Activated CD4-positive, alpha-beta T cell treated with anti-CD3 and anti-CD28 coated beads, Interleukin-2, amount 10 ng/mL, durations not matched to agents 7 days and 5 days (primary cell): Measurements from ENCODE around the gene PXMP4. TPM values are rescaled to one million over a fixed set of nuclear protein-coding genes. Genes with fewer than 3 reads are reported as not detected.

Experiments used
- CTCF ChIA-PET: fragments of 350-600 bp; sonication (Branson Sonifier 250); formaldehyde crosslinking; loops from one replicate; lab custom pipeline; 2021; ENCODE audit warnings: antibody characterized with exemption; lab: Charles Lee
- POLR2A ChIA-PET: fragments of 350-600 bp; sonication (Branson Sonifier 250); formaldehyde crosslinking; loops from one replicate; lab custom pipeline; 2021; ENCODE audit warnings: antibody characterized with exemption; lab: Charles Lee
- DNase-seq: peaks from one replicate; pipeline ENCODE4 v3.0.0-alpha.2; 2020
- H3K27ac Mint-ChIP-seq: one replicate; pipeline ENCODE4 v1.8.0; 2021; ENCODE audit warnings: mild to moderate bottlenecking, moderate library complexity, mixed read lengths
- H3K27me3 Mint-ChIP-seq: one replicate; pipeline ENCODE4 v1.8.0; 2021; ENCODE audit warnings: mixed read lengths
- H3K36me3 Mint-ChIP-seq: one replicate; pipeline ENCODE4 v1.8.0; 2021; ENCODE audit warnings: low read depth, mixed read lengths
- H3K4me1 Mint-ChIP-seq: one replicate; pipeline ENCODE4 v1.8.0; 2021; ENCODE audit warnings: mixed read lengths
- H3K4me3 Mint-ChIP-seq: one replicate; pipeline ENCODE4 v1.8.0; 2021; ENCODE audit warnings: mild to moderate bottlenecking, moderate library complexity, mixed read lengths
- H3K9me3 Mint-ChIP-seq: one replicate; pipeline ENCODE4 v1.8.0; 2021; ENCODE audit warnings: mixed read lengths
- total RNA-seq, 2 experiments: library from RNA; stranded (reverse); gene quantifications; one replicate each; pipeline ENCODE4 v1.2.3, GENCODE V29; 2021

Gene PXMP4
- total RNA-seq, 2 experiments from 2014 or later, result 19.1 to 21.8 TPM

DNA sequence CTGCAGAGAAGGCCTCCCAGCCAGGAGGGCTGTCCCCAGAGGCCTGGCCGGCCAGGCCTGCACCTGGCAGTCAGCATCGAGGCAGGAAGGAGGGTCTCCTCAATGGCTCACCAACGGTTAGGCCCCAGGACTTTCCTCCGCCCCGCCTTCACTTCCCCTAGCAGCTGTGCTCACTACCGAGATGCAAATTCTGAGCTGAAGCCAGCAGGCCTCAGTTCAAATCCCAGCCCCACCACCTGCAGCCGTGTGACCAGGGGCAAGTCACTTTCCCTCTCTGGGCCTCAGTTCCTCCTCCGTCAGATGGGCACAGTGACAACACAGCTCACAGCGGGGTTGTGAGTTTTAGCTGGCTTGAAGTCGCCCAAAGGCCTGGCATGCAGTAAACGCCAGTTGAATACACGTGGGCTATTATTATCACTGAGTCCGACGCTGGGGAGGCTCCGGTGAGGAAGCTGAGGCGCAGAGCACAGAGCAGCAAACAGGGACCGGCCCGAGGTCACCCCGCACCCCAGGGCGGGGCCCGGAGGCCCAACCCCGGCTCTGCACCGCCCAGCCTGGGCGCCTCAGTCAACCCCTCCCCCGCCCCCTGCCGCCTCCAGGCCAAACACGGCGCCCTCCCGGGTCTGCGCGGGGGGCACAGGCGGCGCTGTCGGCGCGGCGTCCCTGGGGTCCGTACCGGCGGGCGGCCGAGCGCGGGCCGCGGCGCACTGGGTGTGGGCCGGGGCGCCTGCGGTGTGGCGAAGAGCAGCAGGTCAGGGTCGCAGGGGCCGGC is 34.6 kb downstream of the PXMP4 start:
- H3K27me3 Mint-ChIP-seq, result no peaks in the 10 kb centered on the region

GRCh38 chr20:33684533-33685327 is 35.4 kb downstream of the PXMP4 start:
- Mint-ChIP-seq H3K9me3 (no peaks in the 10 kb centered on the region), H3K4me3 (peak overlapping the region; percentile 91), H3K36me3 (peaks cover 29% of the 10 kb centered on the region), H3K27me3 (no peaks in the 10 kb centered on the region), H3K4me1 (peaks cover 87% of the 10 kb centered on the region), H3K27ac (peak overlapping the region; percentile 94)
- ChIA-PET CTCF (interaction anchor here (0.6 to 9.1 kb wide), 6 partner anchors 13 to 283 kb away, joined by 3 to 115 read pairs (median 4); partner anchors contain the start of genes ACTL10, CDK5RAP1 and PXMP4), POLR2A (interaction anchor here (0.7 to 1.6 kb wide), 2 partner anchors 21 to 36 kb away, joined by 3 to 5 read pairs; partner anchors contain the start of gene PXMP4)
- DNase-seq, result no peak

More for the DNA sequence above, 34.6 kb downstream of the PXMP4 start:
- Mint-ChIP-seq H3K4me1 (peaks cover 87% of the 10 kb centered on the region), H3K36me3 (peaks cover 29% of the 10 kb centered on the region), H3K4me3 (peak overlapping the region; percentile 91), H3K9me3 (no peaks in the 10 kb centered on the region), H3K27ac (peak overlapping the region; percentile 94)
- POLR2A ChIA-PET, result interaction anchor here (0.7 to 1.6 kb wide), 2 partner anchors 22 to 35 kb away, joined by 3 to 5 read pairs; partner anchors contain the start of gene PXMP4
- DNase-seq, result peak; percentile 68
- CTCF ChIA-PET, result interaction anchor here (0.6 to 9.1 kb wide), 5 partner anchors 14 to 284 kb away, joined by 3 to 115 read pairs (median 3); partner anchors contain the start of genes ACTL10, CDK5RAP1 and PXMP4

- POLR2A ChIA-PET, result no interaction called here
- peaks cover 86% of the 10 kb centered on the region for H3K4me1 Mint-ChIP-seq
- H3K27ac Mint-ChIP-seq, result peak overlapping the region; percentile 93
- H3K27me3 Mint-ChIP-seq, result no peaks in the 10 kb centered on the region
- CTCF ChIA-PET, result interaction anchor here (0.8 to 9.1 kb wide), 2 partner anchors 11 to 15 kb away, joined by 3 to 115 read pairs; partner anchors contain the start of gene ACTL10
- H3K36me3 Mint-ChIP-seq, result peaks cover 53% of the 10 kb centered on the region
- DNase-seq, result peak; percentile 29
- no peaks in the 10 kb centered on the region for H3K9me3 Mint-ChIP-seq
- peak overlapping the region; percentile 22 for H3K4me3 Mint-ChIP-seq
These were observed 38.3 kb downstream of the PXMP4 start for GRCh38 chr20:33681728-33682353.

DNA sequence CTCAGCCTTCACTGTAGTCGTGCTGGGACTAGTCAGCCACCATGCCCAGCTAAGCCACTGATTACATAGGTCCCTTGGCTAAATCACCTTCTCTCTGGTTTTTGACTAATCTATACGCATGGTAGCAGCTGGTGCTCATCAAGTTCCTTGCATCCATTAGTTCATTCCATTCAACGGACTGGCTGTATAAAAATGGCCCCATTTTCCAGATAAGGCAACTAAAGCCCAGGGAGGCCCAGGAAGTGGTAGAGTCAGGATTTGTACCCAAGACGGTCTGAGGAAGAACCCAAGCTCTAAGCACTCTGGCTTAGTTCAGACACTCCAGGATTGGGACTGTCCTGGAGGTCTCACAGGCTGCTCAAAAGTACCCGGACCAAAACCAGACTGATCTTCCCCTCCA is 38.8 kb downstream of the PXMP4 start:
- Mint-ChIP-seq H3K4me3 (no peak overlapping the region), H3K9me3 (no peaks in the 10 kb centered on the region), H3K4me1 (peaks cover 87% of the 10 kb centered on the region), H3K36me3 (peaks cover 56% of the 10 kb centered on the region), H3K27ac (peak overlapping the region; percentile 93), H3K27me3 (no peaks in the 10 kb centered on the region)
- POLR2A ChIA-PET, result no interaction called here
- DNase-seq, result no peak
- CTCF ChIA-PET, result interaction anchor here (0.8 to 9.1 kb wide), 2 partner anchors 12 to 15 kb away, joined by 3 to 115 read pairs; partner anchors contain the start of gene ACTL10

DNA sequence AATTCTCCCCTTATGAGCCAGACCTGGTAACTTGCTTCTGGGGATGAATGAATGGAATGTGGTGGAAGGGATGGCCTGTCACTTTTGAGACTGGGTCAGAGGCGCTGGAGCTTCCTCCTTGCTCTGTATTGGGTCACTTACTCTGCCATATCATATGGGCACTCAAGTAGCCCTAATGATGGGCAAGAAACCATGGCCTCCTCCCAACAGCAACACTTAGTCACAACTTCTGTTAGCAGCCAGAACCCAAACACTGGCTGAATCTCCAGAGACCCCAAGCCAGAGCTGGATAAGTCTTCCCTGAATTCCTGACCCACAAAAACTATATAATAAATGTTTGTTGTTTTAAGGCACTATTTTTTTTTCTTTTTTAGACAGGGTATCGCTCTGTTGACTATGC is 39.4 kb downstream of the PXMP4 start:
- peaks cover 59% of the 10 kb centered on the region for H3K36me3 Mint-ChIP-seq
- peak overlapping the region; percentile 93 for H3K27ac Mint-ChIP-seq
- no peaks in the 10 kb centered on the region for H3K27me3 Mint-ChIP-seq
- ChIA-PET POLR2A (no interaction called here), CTCF (interaction anchor here (1.1 to 9.1 kb wide), 2 partner anchors 10 to 14 kb away, joined by 4 to 115 read pairs; partner anchors contain the start of gene ACTL10)
- H3K4me1 Mint-ChIP-seq, result peaks cover 93% of the 10 kb centered on the region
- no peaks in the 10 kb centered on the region for H3K9me3 Mint-ChIP-seq
- no peak for DNase-seq
- H3K4me3 Mint-ChIP-seq, result no peak overlapping the region

- no peaks in the 10 kb centered on the region for H3K9me3 Mint-ChIP-seq
- peak; percentile 56 for DNase-seq
- peak overlapping the region; percentile 31 for H3K4me3 Mint-ChIP-seq
- CTCF ChIA-PET, result interaction anchor here (0.6 to 9.1 kb wide), 7 partner anchors 9 to 1199 kb away, joined by 3 to 115 read pairs (median 3); partner anchors contain the start of genes ACTL10 and PXMP4
- POLR2A ChIA-PET, result interaction anchor here (0.6 to 1.0 kb wide), 2 partner anchors 13 to 303 kb away, joined by 3 read pairs; no protein-coding TSS in a partner anchor
- H3K36me3 Mint-ChIP-seq, result peaks cover 58% of the 10 kb centered on the region
- peak overlapping the region; percentile 93 for H3K27ac Mint-ChIP-seq
- no peaks in the 10 kb centered on the region for H3K27me3 Mint-ChIP-seq
- H3K4me1 Mint-ChIP-seq, result peaks cover 95% of the 10 kb centered on the region
These were observed 40.2 kb downstream of the PXMP4 start for GRCh38 chr20:33679758-33680485.

DNA sequence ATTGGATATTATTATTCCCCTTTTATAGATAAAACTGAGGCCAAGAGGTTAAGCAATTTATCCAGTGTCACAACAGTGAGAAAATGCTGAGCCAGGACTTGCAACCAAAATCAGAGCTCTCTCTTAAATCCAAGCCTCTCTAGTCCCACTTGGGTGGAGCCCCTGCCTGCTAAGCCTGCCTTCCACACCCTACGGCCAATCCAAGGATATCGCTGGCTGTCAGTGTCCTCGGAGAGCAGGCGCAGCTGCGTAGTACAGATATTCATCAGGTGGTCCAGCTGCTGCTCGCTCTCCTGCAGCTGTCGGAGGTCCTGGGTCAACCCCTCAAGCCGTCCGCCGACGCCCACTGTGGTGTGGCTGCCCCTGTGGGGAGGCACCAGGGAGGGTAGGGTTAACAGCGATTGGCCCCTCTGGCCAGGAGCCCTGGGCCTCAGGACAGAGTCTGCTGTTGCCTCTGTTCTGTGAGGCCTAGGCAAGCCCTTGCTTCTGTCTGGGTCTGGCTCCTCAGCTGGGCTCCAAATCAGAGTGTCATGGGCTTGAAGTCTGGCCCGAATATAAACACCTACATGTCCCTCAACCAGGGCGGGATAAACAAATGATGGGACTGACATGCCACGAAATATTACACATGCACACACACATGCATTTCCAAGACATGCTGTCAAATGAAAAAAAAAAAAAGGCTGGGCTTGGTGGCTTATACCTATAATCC is 42.0 kb downstream of the PXMP4 start:
- Mint-ChIP-seq H3K27ac (peak overlapping the region; percentile 93), H3K4me1 (peaks cover 93% of the 10 kb centered on the region), H3K27me3 (no peaks in the 10 kb centered on the region), H3K36me3 (peaks cover 59% of the 10 kb centered on the region), H3K9me3 (no peaks in the 10 kb centered on the region), H3K4me3 (no peak overlapping the region)
- CTCF ChIA-PET, result interaction anchor here (0.6 to 9.1 kb wide), 4 partner anchors 9 to 40 kb away, joined by 3 to 115 read pairs (median 5); partner anchors contain the start of gene ACTL10
- POLR2A ChIA-PET, result interaction anchor here (0.5 kb wide), 1 partner anchor 10 kb away, joined by 3 read pairs; no protein-coding TSS in a partner anchor
- DNase-seq, result no peak

GRCh38 chr20:33676652-33677645 is 43.2 kb downstream of the PXMP4 start:
- peaks cover 93% of the 10 kb centered on the region for H3K4me1 Mint-ChIP-seq
- no peak overlapping the region for H3K4me3 Mint-ChIP-seq
- H3K9me3 Mint-ChIP-seq, result no peaks in the 10 kb centered on the region
- ChIA-PET POLR2A (no interaction called here), CTCF (interaction anchor here (9.1 kb wide), 1 partner anchor 10 kb away, joined by 115 read pairs; the partner anchor contains the start of gene ACTL10)
- no peaks in the 10 kb centered on the region for H3K27me3 Mint-ChIP-seq
- H3K27ac Mint-ChIP-seq, result peak overlapping the region; percentile 93
- H3K36me3 Mint-ChIP-seq, result peaks cover 56% of the 10 kb centered on the region
- DNase-seq, result no peak

DNA sequence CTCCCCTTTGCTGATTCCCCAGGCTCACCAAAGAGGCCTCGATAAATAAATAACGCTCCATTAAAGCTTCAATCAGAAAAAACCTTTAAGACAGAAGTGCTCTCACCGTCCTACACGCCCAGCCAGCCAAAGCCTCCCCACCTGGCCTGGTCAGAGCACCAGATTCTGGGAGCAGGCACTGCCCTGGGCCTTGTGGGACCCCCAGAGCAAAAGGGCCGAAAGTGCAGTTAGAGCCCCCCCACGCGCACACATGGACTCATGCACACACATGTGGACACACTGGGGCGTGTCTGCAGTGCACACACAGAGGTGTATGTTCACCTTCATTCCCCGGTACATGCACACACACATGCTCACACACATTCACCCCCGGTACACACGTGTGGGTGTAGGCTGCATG is 44.0 kb downstream of the PXMP4 start:
- Mint-ChIP-seq H3K27me3 (no peaks in the 10 kb centered on the region), H3K27ac (peak overlapping the region; percentile 72), H3K9me3 (no peaks in the 10 kb centered on the region), H3K4me3 (peak overlapping the region; percentile 20), H3K36me3 (peaks cover 52% of the 10 kb centered on the region), H3K4me1 (peaks cover 86% of the 10 kb centered on the region)
- POLR2A ChIA-PET, result no interaction called here
- CTCF ChIA-PET, result no interaction called here
- no peak for DNase-seq
